SIG-M5 treated with dmso at 0.1 percent for 504 hours (cell line): ENCODE data around the gene LCLAT1.

Experiments used
- DNase-seq: peaks from one replicate; lab custom pipeline; 2025; ENCODE audit not compliant: unreplicated experiment; lab: John Stamatoyannopoulos, UW

The LCLAT1 gene

DNA sequence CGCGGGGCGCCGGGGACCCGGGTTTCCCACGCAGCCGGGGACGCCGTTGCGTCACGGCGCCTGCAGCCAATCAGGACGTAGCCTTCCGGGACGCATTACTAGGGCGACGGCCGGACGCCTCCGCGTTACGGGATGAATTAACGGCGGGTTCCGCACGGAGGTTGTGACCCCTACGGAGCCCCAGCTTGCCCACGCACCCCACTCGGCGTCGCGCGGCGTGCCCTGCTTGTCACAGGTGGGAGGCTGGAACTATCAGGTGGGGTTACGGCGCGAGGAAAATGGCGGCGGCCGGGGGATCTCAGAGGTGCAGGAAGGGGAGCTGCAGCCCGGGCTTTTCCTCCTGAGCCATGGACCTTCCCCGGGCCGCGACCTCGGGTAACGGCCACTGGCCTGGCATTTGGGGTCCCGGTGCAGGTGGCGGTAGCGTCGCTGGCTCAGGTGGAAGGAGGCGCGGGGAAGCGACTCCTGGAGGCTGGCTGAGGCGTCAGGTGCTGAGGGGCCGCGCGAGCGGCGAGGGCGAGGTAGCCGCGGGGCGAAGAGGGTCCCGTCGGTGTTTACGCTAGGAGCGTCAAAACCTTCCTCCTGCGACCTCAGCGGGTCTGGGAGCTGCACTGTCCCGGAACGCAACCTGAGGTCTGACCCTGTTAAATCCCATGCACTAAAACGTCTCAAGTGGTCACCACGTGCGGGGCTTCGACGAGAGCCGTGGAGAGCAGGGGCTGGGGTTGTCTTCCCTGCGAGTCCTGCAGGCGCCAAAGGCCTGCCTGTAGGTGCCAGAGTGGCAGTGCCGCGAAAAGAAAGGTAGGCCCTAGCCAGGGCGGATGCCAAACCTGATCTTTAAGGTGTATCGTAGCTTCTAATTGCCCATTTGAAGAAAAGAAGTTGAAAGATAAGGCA is at the start of gene LCLAT1:
Gene LCLAT1 (plus strand): TSS at position 98 of the 897 bp plus-strand sequence. CDS start 78,345 bp downstream, outside the sequence.
- peak; percentile 66 for DNase-seq

DNA sequence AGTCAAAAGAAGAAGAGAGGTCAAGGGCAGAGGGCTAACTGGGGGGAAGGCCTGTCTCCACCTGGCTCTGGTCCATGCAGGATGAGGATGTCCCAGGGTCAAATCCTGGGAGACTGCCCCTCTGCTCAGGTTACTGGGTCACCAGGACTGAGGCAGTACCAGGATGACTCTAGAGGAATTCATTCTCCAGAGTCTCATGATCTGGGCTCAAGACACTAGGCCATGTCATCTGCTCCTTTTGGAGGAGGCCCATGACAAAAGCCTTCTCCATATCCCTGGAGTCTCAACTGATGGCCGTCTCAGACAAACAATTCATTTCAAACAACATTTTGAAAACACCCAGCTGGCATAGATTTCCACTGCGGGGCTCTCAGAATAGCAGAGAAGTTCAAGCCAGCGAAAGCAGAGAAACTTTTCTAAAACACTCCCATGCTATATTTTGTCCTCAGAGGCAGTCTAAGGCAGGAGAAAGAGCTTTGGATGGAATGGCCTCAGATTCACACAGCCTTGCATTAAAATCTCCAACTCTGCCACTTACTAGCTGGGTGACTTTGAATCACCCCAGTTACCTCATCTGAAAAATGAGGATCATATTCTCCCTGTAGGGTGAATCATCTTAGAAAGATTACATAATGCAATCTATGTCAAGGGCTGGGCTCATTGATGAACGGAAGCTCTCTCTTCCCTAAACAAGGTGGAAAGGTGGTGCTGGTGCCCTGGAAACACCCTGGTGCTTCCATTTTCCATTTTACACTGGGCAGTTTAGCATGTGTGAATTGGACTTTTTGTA is 48.8 kb upstream of the LCLAT1 start:
- DNase-seq, result peak; percentile 33

DNA sequence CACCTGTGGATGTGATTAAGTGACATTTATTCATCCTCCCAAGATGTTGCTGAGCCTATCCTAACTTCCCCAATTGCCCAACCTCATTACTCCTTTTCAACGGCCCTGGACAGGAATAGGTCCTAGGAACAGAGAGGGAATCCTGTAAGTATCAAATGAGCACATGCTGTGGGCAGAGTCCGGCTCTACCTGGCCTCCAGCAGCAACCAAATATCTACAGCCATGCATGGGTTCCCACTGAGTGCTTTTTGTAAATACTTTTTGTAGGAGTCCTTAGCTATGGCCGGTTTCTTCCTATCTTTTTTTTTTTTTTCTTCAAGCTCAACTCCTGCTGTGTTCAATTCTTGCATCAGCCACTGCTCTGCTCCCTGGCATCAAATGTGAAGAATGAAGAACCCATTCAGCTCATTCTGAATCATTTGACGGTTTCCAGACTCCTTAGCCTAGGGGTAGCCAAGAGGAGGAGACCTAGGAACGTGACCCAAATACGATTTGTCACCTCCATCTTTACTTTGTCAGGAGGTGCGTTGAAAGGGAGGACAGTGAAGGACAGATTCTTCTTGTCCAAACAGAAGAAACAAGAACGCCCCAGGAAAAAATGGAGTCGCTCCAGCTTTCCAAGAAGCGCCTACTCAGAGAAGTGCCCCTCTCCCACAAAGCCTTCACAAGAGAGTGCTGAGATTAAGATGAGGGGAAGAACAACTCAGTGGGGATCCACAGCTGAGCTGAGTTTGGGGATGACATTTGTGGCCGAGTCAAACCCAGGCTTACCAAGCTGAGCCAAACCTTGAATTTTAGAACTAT is 46.7 kb upstream of the LCLAT1 start:
- DNase-seq, result no peak

DNA sequence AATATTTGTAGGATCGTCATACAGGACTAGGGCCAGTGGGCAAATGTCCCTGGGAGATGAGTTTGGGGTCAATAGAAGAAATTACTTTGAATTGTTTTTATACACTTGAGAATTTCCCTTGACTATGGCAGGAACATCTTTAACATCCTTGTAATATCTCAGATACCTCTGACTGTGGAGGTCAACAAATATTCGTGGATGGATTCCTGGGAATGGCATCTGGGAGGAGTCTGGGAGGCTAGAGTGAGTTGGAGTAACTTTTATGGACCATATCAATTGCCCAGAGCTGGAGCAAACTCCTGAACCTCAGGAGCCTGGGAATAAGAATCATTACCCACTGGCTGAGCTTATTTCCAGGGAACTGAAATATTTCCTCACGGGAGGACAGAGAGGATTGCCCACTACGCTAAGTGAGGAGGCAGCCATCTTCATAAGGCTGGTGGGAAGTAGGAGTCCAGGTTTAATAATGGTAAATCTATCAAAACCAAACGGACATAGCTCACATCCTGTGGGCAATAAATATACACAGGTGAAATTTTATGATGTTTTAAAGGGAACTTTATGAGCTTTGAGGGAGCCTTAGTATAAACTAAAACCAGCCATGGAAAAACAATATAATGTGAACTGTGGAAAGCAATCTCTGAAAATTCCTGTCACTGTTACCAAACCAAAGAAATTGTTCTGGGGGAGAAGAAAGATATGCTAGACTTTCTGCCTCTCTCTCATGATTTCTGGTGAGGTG is 44.4 kb upstream of the LCLAT1 start:
- no peak for DNase-seq

DNA sequence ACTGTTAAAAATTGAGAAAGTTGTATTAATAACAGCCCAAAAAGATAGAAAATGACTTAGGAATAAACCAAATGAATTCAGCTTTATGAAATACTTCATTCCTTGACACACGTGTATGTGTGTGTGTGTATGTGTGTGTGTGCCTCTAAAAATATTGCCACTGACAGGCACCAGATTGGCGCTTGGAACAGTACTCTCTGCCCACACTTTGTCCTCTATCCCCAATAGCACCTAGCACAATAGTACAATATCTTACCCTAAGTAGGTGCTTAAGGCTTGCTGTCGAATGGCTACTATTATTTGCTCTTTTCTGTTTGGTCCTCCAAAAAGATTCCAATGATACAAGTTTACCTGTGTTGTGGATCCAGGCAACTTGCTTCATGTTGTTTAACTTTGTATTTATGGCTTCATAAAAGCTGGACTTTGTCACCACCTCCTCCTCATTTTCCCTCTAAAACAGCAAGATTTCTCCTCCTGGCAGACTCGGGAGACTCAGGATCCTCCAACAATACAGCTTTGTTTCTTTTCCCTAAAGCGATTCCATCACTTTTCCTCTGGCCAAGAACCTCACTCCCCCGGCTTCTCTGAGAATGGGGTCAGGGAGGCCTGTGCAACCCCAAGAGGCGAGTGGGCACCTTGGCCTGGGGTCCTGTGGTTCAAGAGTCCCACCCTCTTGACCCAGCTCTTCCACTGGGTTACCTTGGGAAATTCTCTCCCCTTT is 43.3 kb upstream of the LCLAT1 start:
- no peak for DNase-seq

DNA sequence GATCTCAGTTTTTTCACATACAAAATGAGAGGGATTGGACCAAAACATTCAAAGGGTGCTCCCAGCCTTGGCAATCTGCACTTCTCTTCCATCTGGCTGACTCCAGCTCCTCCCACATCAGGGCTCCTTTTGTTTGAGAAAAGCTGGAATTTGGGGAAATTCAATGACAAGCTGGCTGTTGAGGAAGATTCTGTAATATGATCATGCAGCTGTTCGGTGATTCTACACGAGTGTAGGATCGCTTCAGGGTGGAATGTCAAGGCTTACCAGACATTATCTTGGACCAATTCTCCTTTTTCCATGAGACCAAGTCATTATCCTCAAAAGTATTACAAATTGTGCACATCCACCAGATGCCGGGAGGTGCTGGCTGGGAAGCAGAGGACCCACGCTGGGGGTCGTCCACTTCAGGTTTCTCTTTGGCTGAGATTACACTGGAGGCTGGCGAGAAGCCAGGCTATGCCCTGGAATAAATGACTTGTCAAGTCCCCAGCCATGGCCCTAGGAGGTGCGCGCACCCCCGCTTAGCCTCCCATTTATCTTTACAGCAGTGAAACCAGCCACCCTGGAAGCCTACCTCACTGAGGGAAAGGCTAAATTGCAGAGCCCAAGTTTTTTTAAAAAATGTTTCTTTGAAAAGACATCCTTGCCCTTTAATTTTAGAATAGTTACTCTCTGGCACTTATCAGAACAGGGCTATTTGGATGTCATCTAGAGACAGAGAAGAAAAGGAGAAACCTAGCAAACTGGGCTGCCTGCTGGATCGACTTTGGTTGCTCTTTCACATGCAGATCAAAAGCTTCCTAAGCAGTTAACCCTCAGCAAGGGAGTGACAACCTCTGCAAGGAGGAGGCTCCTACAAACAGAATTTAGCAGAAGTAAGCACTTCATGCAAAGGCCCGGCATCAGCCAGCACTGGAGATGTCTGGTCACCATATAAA is 42.5 kb upstream of the LCLAT1 start:
- no peak for DNase-seq

DNA sequence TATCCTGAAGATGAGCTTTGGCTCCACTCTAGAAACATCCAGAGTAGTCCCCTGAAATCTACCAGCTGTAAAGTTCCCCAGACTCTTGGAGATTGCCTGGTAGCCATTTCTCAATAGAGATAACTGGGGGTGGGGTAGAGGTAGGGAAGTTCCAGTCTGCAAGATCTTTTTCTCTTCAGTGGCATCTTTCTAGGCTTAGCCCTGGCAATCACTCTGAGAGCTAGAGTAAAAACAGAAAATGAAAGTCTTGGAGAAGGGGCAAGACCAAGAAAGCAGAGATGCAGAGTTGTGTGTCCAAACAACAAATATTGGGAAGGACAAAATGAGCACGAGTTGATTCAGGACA is 41.8 kb upstream of the LCLAT1 start:
- DNase-seq, result no peak

DNA sequence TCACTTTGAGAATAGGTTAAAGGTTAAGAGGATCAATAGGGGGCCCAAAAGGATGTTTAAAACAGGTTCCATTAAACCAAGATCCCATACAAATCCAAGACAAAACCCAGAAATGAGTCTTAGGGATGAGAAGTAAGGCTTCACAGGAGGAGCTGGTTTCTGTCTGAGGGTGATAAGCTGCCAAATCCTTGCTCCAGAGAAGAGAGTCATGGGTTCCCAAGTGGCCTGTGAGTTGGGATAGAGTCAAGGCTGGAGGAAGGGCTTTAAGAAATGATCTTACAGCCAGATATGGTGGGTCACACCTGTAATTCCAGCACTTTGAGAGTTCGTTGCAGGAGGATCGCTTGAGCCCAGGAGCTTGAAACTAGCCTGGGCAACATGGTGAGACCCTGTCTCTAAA is 40.2 kb upstream of the LCLAT1 start:
- no peak for DNase-seq

DNA sequence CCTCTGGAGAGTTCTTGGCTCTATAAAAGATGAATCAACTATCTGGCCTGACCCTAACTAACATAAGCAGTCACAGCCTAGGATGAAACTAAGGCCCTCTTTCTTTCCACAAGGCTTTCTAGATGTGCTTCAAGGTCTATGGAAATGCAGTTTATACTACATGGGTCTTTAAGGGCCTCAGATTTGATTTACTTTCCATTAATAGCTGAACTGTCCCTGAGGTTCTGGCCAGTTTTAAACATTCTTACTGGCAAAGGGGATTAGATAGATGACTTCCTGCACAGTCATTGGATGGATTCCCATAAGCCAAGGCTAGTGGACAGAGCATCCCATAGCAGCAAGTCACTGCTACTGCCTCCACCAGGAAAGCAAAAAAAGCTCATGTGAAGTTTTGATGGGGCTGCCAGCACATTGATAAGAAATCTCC is 38.1 kb upstream of the LCLAT1 start:
- DNase-seq, result no peak

DNA sequence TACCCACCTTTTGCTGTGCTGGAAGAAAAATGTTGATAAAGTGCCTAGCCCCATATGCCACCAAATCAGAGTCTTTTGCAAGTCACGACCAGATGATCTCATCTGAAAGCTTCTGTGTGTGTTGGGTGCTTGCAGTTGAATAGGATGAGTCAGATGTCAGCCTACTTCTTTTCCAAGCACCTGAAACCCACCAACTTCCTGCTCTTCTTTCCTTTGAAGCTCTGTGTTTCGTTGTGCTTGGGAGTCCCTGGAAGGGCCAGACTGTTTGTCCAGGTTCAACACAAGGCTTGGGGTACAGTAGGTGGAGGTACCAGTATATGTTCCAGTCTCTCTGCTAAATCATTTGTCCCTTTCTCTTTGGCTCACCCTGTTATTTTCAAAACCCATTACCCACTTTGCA is 36.8 kb upstream of the LCLAT1 start:
- DNase-seq, result no peak

DNA sequence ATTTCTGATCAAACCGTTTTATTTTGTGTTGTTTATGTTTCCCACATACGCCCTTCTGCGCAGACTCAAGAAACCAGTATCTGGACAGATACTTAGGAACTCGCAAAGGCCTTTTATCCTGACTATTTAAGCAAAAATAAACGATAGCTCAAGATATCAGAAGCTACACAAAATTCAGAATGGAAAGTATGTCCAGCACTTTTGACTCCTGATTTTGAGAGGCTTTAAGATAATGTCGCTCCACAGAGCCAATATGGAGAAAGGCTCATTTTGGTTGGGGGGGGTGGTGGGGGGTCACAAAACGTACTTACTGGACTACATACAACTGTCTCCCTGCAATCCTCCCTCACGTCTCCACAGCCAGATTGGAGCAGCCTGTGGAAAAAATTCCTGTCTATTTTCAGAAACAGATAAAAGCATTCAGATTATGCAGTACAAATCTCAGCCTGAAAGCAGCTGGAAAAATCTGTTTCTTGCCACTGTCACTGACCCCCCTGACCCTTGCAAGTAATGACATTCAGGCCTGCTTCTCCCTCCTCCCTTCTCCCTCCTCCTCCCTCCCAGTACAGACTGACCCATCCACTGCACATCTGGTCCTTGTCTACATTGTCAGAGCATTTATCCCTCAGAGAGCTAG is 34.9 kb upstream of the LCLAT1 start:
- DNase-seq, result no peak

DNA sequence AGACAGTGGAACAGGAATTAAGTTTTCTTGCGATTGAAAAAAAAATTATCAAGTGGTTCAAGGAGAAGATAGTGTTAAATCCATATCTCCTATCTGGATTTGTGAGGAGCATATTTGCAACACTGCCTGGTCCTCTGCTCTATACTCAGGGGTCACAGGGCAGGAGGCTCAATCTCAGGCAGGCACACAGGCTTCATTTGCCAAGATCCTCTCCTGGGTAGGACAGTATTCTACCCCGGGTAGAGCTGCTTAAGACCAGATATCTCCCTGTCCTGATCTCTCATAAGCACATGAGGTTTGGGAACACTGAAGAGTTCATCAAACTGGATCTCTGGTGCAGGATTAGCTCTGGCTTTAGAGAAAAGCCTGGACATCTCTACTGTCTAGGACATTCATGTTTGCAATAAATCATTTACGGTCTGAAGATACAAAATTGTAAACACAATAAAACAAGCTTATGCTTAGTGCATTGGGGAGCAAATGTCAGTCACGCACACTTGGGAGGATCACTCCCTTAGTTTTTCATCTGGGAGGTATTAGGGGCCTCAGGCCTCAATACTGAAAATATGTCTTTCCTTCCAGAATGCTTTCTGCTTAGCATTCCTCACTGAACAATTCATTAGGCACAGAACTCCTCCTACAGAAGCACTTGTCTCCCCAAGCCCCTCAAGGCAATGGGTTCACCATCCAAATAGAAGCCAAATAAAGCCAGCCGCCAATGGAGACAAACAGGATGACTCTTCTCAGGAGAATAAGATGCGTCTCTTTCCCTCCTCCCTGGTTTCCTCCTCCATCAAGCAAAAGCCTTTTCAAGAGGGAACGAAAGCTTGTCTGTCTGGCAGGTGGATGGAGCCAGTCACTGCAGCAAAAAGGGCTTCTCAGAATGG is 34.1 kb upstream of the LCLAT1 start:
- no peak for DNase-seq

DNA sequence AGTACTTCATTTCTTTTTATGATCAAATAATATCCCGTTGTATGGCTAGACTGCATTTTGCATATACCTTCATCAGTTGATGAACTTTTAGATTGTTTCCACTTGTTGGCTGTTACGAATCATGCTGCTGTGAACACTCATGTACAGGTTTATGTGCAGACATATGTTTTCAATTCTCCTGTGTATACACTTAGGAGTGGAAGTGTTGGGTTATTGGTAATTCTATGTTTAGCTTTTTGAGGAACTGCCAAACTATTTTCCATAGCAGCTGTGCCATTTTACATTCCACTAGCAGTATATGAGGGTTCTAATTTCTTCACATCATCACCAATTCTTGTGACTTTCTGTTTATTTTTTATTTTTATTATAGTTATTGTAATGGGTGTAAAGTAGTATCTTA is 32.1 kb upstream of the LCLAT1 start:
- DNase-seq, result no peak

DNA sequence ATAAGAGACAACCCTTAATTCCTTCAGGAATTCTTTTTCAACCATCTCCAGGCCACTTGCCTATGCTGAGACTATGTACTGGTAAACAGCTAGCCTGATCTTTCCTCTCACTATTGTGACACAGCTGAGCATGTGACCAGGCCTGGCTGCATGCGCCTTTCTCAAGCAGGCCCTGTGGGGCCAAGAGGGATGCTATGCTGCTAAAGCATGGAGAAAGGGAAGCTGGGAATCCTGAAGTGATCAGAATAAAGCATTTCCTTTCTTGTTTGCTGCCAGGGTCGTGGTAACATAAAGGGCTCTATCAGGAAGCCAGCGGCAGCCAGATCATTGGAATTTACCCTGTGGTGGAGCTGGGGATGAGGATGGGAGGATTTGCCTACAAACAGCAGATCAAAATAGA is 29.8 kb upstream of the LCLAT1 start:
- DNase-seq, result no peak

DNA sequence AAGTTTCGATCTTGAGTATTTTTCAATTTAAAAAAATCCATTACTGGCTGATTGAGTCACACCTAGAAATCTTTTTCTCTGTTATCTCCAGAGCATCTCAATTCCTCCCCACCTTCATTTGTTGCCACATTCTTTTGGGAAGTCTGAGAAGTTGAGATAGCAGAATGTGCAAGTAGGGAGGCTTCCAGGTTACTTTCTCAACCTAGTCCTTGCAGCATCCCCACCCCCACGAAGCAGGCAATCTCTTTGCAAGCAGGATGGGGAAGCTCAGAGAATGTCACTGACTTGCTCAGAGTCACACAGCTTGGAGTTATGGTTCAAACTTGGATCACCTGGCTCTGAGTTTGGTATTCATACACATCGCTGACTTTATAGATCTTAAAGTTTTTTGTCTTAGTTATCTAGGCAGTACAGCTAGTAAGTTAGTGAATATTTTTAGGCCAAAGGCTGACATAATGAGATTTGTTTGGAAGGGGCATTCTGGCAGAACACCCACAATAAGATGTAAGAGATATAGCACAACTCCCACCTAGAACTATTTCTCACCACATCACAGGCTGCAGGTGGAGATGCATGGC is 25.9 kb upstream of the LCLAT1 start:
- DNase-seq, result no peak

DNA sequence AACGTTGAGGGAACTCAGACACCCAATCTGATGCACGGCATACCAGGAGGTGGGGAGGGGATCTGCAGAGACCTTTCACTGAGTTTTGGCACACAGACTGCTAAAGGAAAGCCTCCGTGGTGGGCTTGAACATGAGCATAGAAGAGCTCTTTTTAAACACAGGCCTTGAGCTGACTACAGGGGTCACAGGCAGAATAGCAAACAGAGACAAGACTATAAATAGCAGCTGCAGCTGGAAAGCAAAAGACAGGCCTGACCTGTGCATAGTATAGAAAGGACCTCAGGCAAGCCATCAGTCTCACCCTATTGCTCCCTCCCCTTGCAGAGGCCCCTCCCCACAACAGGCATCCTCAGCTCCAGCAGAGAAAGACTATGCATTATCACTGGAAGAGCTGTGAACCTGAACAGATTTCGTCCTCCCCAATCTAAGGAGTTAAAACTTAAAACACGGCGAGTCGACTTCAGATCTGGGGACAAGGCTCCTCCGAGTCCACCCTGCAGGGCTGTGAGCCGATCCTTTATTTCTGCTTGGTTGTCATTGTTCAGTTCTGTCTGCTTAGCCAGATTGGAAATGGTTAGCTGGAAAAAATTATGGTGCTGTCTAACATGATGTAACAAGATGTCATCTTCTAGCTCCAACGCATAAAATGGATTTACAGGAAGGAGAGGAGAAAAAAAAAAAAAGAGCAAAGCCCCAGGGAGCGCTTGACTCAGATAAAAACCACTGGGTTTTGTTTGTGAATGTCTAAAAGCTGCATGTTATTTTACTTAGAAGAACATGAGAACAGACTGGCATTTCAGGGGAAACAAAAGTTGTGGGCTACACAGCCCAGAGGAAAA is 25.2 kb upstream of the LCLAT1 start:
- DNase-seq, result no peak
